SW 1271 (cell line): Measurements from ENCODE around the gene SAP130.

ENCODE experiments used
- DNase-seq, 2 experiments: peaks; one replicate each; lab custom pipeline; 2025; lab: John Stamatoyannopoulos, UW

SAP130 gene

GRCh38 chr2:128027801-128028667 is at the start of gene SAP130:
SAP130 (minus strand) TSS chr2:128028059; CDS start chr2:128026292, 1,767 bp downstream.
- peak; percentile 82 to 96 for DNase-seq

GRCh38 chr2:128076461-128077106 is 48.7 kb upstream of the SAP130 start:
- no peak for DNase-seq

- DNase-seq = no peak
Observed at GRCh38 chr2:128073278-128073677, 45.4 kb upstream of the SAP130 start.

- DNase-seq = no peak
Observed at GRCh38 chr2:128069769-128070168, 41.9 kb upstream of the SAP130 start.

- no peak for DNase-seq
Observed at GRCh38 chr2:128064353-128064752, 36.5 kb upstream of the SAP130 start.

GRCh38 chr2:128062571-128062970 is 34.7 kb upstream of the SAP130 start:
- DNase-seq = no peak

GRCh38 chr2:128058114-128058513 is 30.3 kb upstream of the SAP130 start:
- no peak for DNase-seq

- no peak for DNase-seq
Observed at GRCh38 chr2:128057334-128057733, 29.5 kb upstream of the SAP130 start.

GRCh38 chr2:128054104-128054885 is 26.4 kb upstream of the SAP130 start:
- DNase-seq = no peak

GRCh38 chr2:128053331-128053730 is 25.5 kb upstream of the SAP130 start:
- no peak for DNase-seq

GRCh38 chr2:128043041-128043440 is 15.2 kb upstream of the SAP130 start:
- no peak for DNase-seq

GRCh38 chr2:128041561-128041960 is 13.7 kb upstream of the SAP130 start:
- no peak for DNase-seq

GRCh38 chr2:128040166-128040771 is 12.4 kb upstream of the SAP130 start:
- DNase-seq = no peak

GRCh38 chr2:128039535-128039934 is 11.7 kb upstream of the SAP130 start:
- DNase-seq = no peak

GRCh38 chr2:128038411-128038810 is 10.6 kb upstream of the SAP130 start:
- no peak for DNase-seq

GRCh38 chr2:128037649-128038048 is 9.8 kb upstream of the SAP130 start:
- no peak for DNase-seq

- no peak for DNase-seq
Observed at GRCh38 chr2:128036748-128037607, 9.1 kb upstream of the SAP130 start.

- no peak for DNase-seq
Observed at GRCh38 chr2:128032092-128032491, 4.2 kb upstream of the SAP130 start.

- no peak for DNase-seq
Observed at GRCh38 chr2:128028668-128029054, 802 bp upstream of the SAP130 start.

- peak; percentile 87 to 95 for DNase-seq
Observed at GRCh38 chr2:128027278-128027800, 520 bp downstream of the SAP130 start.
